Trophoblast cell (in vitro differentiated cells and primary cell): ENCODE measurements around the gene ZZZ3.
A peak's percentile ranks its signal among the peaks of the same experiment; 100 is the strongest.

Experiments
- DNase-seq, 2 donors: peaks; one replicate each; pipeline ENCODE4 v3.0.0-alpha.2; 2016
- H2AFZ ChIP-seq: 2 replicates; pipeline ENCODE4 v1.6.1; 2013; ENCODE audit warnings: low read length, moderate library complexity, mild to moderate bottlenecking; ENCODE audit not compliant: insufficient read depth, poor library complexity
- H2AK5ac ChIP-seq: 2 replicates; pipeline ENCODE4 v1.6.1; 2013; ENCODE audit warnings: mild to moderate bottlenecking, low read length
- H2BK120ac ChIP-seq: 2 replicates; pipeline ENCODE4 v1.6.1; 2013; ENCODE audit warnings: low read length, mild to moderate bottlenecking, moderate library complexity; ENCODE audit not compliant: insufficient read depth, poor library complexity
- H2BK12ac ChIP-seq: 2 replicates; pipeline ENCODE4 v1.6.1; 2013; ENCODE audit warnings: mild to moderate bottlenecking, low read length, moderate library complexity
- H2BK5ac ChIP-seq: 2 replicates; pipeline ENCODE4 v1.6.1; 2013; ENCODE audit warnings: low read length, low read depth, moderate library complexity, mild to moderate bottlenecking; ENCODE audit not compliant: poor library complexity
- H3K14ac ChIP-seq: 2 replicates; pipeline ENCODE4 v1.6.1; 2013; ENCODE audit warnings: mild to moderate bottlenecking, low read length
- H3K18ac ChIP-seq: 2 replicates; pipeline ENCODE4 v1.6.1; 2013; ENCODE audit warnings: mild to moderate bottlenecking, low read length
- H3K23ac ChIP-seq: 2 replicates; pipeline ENCODE4 v1.6.1; 2013; ENCODE audit warnings: low read length
- H3K27ac ChIP-seq: 2 replicates; pipeline ENCODE4 v1.5.1; 2013; ENCODE audit warnings: low read depth, mild to moderate bottlenecking, inconsistent platforms, low read length, moderate library complexity
- H3K27me3 ChIP-seq: 2 replicates; pipeline ENCODE4 v1.6.1; 2013; ENCODE audit warnings: inconsistent platforms, mild to moderate bottlenecking, low read length, moderate library complexity; ENCODE audit not compliant: insufficient read depth
- H3K36me3 ChIP-seq, 2 experiments: 1 replicate in 1 of 2; 2 replicates in 1 of 2; pipeline ENCODE4 v1.6.1; 2013; ENCODE audit warnings: low read length in 2 of 2, mild to moderate bottlenecking in 2 of 2, moderate library complexity in 1 of 2; ENCODE audit not compliant: insufficient read depth in 2 of 2, control insufficient read depth in 1 of 2
- H3K4ac ChIP-seq: 2 replicates; pipeline ENCODE4 v1.6.1; 2013; ENCODE audit warnings: low read depth, mild to moderate bottlenecking, low read length, moderate library complexity
- H3K4me1 ChIP-seq, 2 experiments: 1 replicate in 1 of 2; 2 replicates in 1 of 2; pipeline ENCODE4 v1.6.1; 2013; ENCODE audit warnings: low read length in 2 of 2, mild to moderate bottlenecking in 2 of 2, moderate library complexity in 1 of 2; ENCODE audit not compliant: insufficient read depth in 2 of 2, control insufficient read depth in 1 of 2
- H3K4me2 ChIP-seq: 2 replicates; pipeline ENCODE4 v1.6.1; 2013; ENCODE audit warnings: inconsistent platforms, mild to moderate bottlenecking, low read length, moderate library complexity
- H3K4me3 ChIP-seq: 2 replicates; pipeline ENCODE4 v1.5.1; 2013; ENCODE audit warnings: mild to moderate bottlenecking, low read depth, low read length, inconsistent platforms
- H3K79me1 ChIP-seq: one replicate; pipeline ENCODE4 v1.6.1; 2013; ENCODE audit warnings: low read length
- H3K79me2 ChIP-seq: 2 replicates; pipeline ENCODE4 v1.6.1; 2013; ENCODE audit warnings: low read length, mild to moderate bottlenecking; ENCODE audit not compliant: control insufficient read depth, insufficient read depth, poor library complexity
- H3K9ac ChIP-seq: 2 replicates; pipeline ENCODE4 v1.6.1; 2013; ENCODE audit warnings: mild to moderate bottlenecking, low read length
- H3K9me3 ChIP-seq: 2 replicates; pipeline ENCODE4 v1.6.1; 2013; ENCODE audit warnings: low read depth, mild to moderate bottlenecking, control low read depth, inconsistent platforms, low read length; ENCODE audit not compliant: insufficient read depth
- H4K12ac ChIP-seq: 2 replicates; pipeline ENCODE4 v1.6.1; 2013; ENCODE audit warnings: low read depth, mild to moderate bottlenecking, low read length, moderate library complexity
- H4K8ac ChIP-seq: 2 replicates; pipeline ENCODE4 v1.6.1; 2013; ENCODE audit warnings: low read depth, mild to moderate bottlenecking, low read length, moderate library complexity
- H4K91ac ChIP-seq: one replicate; pipeline ENCODE4 v1.6.1; 2013; ENCODE audit warnings: low read depth, mild to moderate bottlenecking, low read length, moderate library complexity
- WGBS: extraction: QIAGEN DNeasy Blood & Tissue Kit; methylation state at CpG from one replicate; pipeline ENCODE4 v1.1.7; 2013; ENCODE audit warnings: missing lambda C conversion rate; ENCODE audit not compliant: insufficient read length, insufficient coverage; ENCODE audit errors: extremely low coverage; 5-methylcytosine and 5-hydroxymethylcytosine counted together

The ZZZ3 gene

GRCh38 chr1:77686796-77687518 lies 4.5 kb upstream of the ZZZ3 start:
- no peak overlapping the region for H2BK12ac ChIP-seq
- H4K8ac ChIP-seq, result peak overlapping the region; percentile 88
- H3K79me2 ChIP-seq, result peaks cover 8% of the 10 kb centered on the region
- H2BK120ac ChIP-seq, result no peak overlapping the region
- peaks cover 17% of the 10 kb centered on the region for H3K79me1 ChIP-seq
- H3K4me3 ChIP-seq, result no peak overlapping the region
- no peaks in the 10 kb centered on the region for H3K27me3 ChIP-seq
- no CpG with 5 or more reads among the region's 33 CpGs for WGBS
- H3K14ac ChIP-seq, result peak overlapping the region; percentile 55
- no peak for DNase-seq
- peak overlapping the region; percentile 19 for H3K4ac ChIP-seq
- no peak overlapping the region for H2BK5ac ChIP-seq
- peak overlapping the region; percentile 32 for H3K4me2 ChIP-seq
- H3K27ac ChIP-seq, result no peak overlapping the region
- H4K12ac ChIP-seq, result peak overlapping the region; percentile 89
- H2AFZ ChIP-seq, result peak overlapping the region; percentile 44
- no peak overlapping the region for H3K9ac ChIP-seq
- no peaks in the 10 kb centered on the region for H3K9me3 ChIP-seq
- no peak overlapping the region for H2AK5ac ChIP-seq
- H3K18ac ChIP-seq, result no peak overlapping the region
- peak overlapping the region; percentile 59 for H4K91ac ChIP-seq
- H3K23ac ChIP-seq, result no peak overlapping the region
- no peaks in the 10 kb centered on the region for H3K4me1 ChIP-seq
- no peaks in the 10 kb centered on the region for H3K36me3 ChIP-seq

- H4K91ac ChIP-seq, result peak overlapping the region; percentile 98
- no peaks in the 10 kb centered on the region for H3K27me3 ChIP-seq
- H3K79me1 ChIP-seq, result peaks cover 17% of the 10 kb centered on the region
- H3K14ac ChIP-seq, result peak overlapping the region; percentile 99
- peak overlapping the region; percentile 99 for H3K4me3 ChIP-seq
- no CpG with 5 or more reads among the region's 72 CpGs for WGBS
- no peaks in the 10 kb centered on the region for H3K9me3 ChIP-seq
- peak overlapping the region; percentile 76 for H2AK5ac ChIP-seq
- peak overlapping the region; percentile 90 for H2BK120ac ChIP-seq
- no peaks in the 10 kb centered on the region for H3K4me1 ChIP-seq
- H4K12ac ChIP-seq, result peak overlapping the region; percentile 98
- peak; percentile 95 to 96 for DNase-seq
- H3K23ac ChIP-seq, result no peak overlapping the region
- H3K9ac ChIP-seq, result peak overlapping the region; percentile 98
- peaks cover 14% of the 10 kb centered on the region for H3K79me2 ChIP-seq
- H3K4ac ChIP-seq, result peak overlapping the region; percentile 95
- peak overlapping the region; percentile 1 for H2BK12ac ChIP-seq
- H3K18ac ChIP-seq, result peak overlapping the region; percentile 95
- peak overlapping the region; percentile 99 for H4K8ac ChIP-seq
- H3K27ac ChIP-seq, result peak overlapping the region; percentile 100
- H3K4me2 ChIP-seq, result peak overlapping the region; percentile 70
- H3K36me3 ChIP-seq, result no peaks in the 10 kb centered on the region
- peak overlapping the region; percentile 95 for H2BK5ac ChIP-seq
- peak overlapping the region; percentile 97 for H2AFZ ChIP-seq
Measured at GRCh38 chr1:77683160-77684148, 996 bp upstream of the ZZZ3 start.

- H3K14ac ChIP-seq, result no peak overlapping the region
- no peaks in the 10 kb centered on the region for H3K27me3 ChIP-seq
- no peak overlapping the region for H3K18ac ChIP-seq
- DNase-seq, result no peak
- no peak overlapping the region for H2BK120ac ChIP-seq
- no peak overlapping the region for H2BK5ac ChIP-seq
- no peak overlapping the region for H4K12ac ChIP-seq
- H4K8ac ChIP-seq, result no peak overlapping the region
- peaks cover 12% of the 10 kb centered on the region for H3K79me1 ChIP-seq
- no peak overlapping the region for H3K9ac ChIP-seq
- H3K36me3 ChIP-seq, result peaks cover 2 to 7% of the 10 kb centered on the region in 2 experiments
- H3K4me2 ChIP-seq, result no peak overlapping the region
- H4K91ac ChIP-seq, result no peak overlapping the region
- H2AFZ ChIP-seq, result no peak overlapping the region
- no peak overlapping the region for H3K27ac ChIP-seq
- H2BK12ac ChIP-seq, result no peak overlapping the region
- H3K9me3 ChIP-seq, result no peaks in the 10 kb centered on the region
- H3K4me3 ChIP-seq, result no peak overlapping the region
- peaks cover 14% of the 10 kb centered on the region for H3K79me2 ChIP-seq
- no peaks in the 10 kb centered on the region for H3K4me1 ChIP-seq
- H2AK5ac ChIP-seq, result no peak overlapping the region
- WGBS, result no CpG with 5 or more reads among the region's 2 CpGs
- peak overlapping the region; percentile 95 for H3K4ac ChIP-seq
- H3K23ac ChIP-seq, result peak overlapping the region; percentile 95
Measured at GRCh38 chr1:77680173-77680572, 2.3 kb downstream of the ZZZ3 start.

- peaks cover 2 to 7% of the 10 kb centered on the region in 2 experiments for H3K36me3 ChIP-seq
- peak overlapping the region; percentile 96 for H3K4ac ChIP-seq
- H3K27ac ChIP-seq, result no peak overlapping the region
- no peak overlapping the region for H2BK12ac ChIP-seq
- H3K23ac ChIP-seq, result no peak overlapping the region
- H3K4me3 ChIP-seq, result no peak overlapping the region
- no peak overlapping the region for H2BK5ac ChIP-seq
- H3K4me1 ChIP-seq, result no peaks in the 10 kb centered on the region
- peaks cover 14% of the 10 kb centered on the region for H3K79me2 ChIP-seq
- H4K8ac ChIP-seq, result no peak overlapping the region
- no peak overlapping the region for H3K14ac ChIP-seq
- no peak overlapping the region for H3K9ac ChIP-seq
- H3K9me3 ChIP-seq, result no peaks in the 10 kb centered on the region
- H3K79me1 ChIP-seq, result peaks cover 12% of the 10 kb centered on the region
- no peak overlapping the region for H4K91ac ChIP-seq
- H3K4me2 ChIP-seq, result no peak overlapping the region
- no peak overlapping the region for H2AFZ ChIP-seq
- WGBS, result no CpG with 5 or more reads among the region's 5 CpGs
- no peak overlapping the region for H2AK5ac ChIP-seq
- no peak overlapping the region for H2BK120ac ChIP-seq
- no peak overlapping the region for H4K12ac ChIP-seq
- H3K18ac ChIP-seq, result no peak overlapping the region
- no peak for DNase-seq
- H3K27me3 ChIP-seq, result no peaks in the 10 kb centered on the region
Measured at GRCh38 chr1:77678660-77679610, 3.5 kb downstream of the ZZZ3 start.
